ENCODE results near the gene FAM13B. TPM values are rescaled to one million over a fixed set of nuclear protein-coding genes. Genes with fewer than 3 reads are reported as not detected.

The FAM13B gene
- total and polyA plus RNA-seq, 2 of the 8 experiments (the other 6 are each of a cell fraction or from before 2014, with no cell fraction given) = 6.4 to 17.0 TPM

GRCh38 chr5:137888466-137888862, 144.4 kb downstream of the FAM13B start:
- Histone ChIP-seq H2BK120ac (replicated peaks; ENCODE audit: low read depth, low read length) (no peak overlapping the region), H3K18ac (ENCODE audit: extremely low read depth, low read length) (no peak overlapping the region), H3K27me3 (replicated peaks in 1 of 4; ENCODE audit: control insufficient read depth in 3 of 4, extremely low read depth in 1 of 4, insufficient read depth in 3 of 4, low read length in 3 of 4) (no peaks in the 10 kb centered on the region), H4K91ac (replicated peaks; ENCODE audit: insufficient read length, low read length) (no peak overlapping the region), H4K5ac (ENCODE audit: insufficient read length, low read depth, low read length) (no peak overlapping the region), H3K23me2 (ENCODE audit: low read depth, low read length) (no peaks in the 10 kb centered on the region), H4K20me1 (replicated peaks in 1 of 2; ENCODE audit: control insufficient read depth in 1 of 2, insufficient read depth in 2 of 2, low read length in 2 of 2) (no peaks in the 10 kb centered on the region), H2BK5ac (ENCODE audit: low read depth, low read length) (no peak overlapping the region), H3K9ac (replicated peaks in 1 of 4; ENCODE audit: extremely low read depth in 1 of 4, low read depth in 3 of 4, low read length in 3 of 4) (no peak overlapping the region), H2AK5ac (ENCODE audit: low read depth, low read length) (no peak overlapping the region), H3K4me1 (replicated peaks in 1 of 4; ENCODE audit: control insufficient read depth in 3 of 4, insufficient read depth in 4 of 4, low read length in 3 of 4) (no peaks in the 10 kb centered on the region), H2BK12ac (ENCODE audit: low read depth, low read length) (no peak overlapping the region), H3K36me3 (ENCODE audit: control insufficient read depth in 2 of 4, insufficient read depth in 4 of 4, low read length in 3 of 4) (no peaks in the 10 kb centered on the region), H2AFZ (ENCODE audit: low read length) (0 out of 2 replicates have a peak overlapping the region, but pooled peaks have one; percentile 19), H2BK20ac (ENCODE audit: low read length) (no peak overlapping the region), H3K14ac (ENCODE audit: insufficient read length) (no peak overlapping the region), H3K4me2 (ENCODE audit: insufficient read depth in 1 of 2, low read depth in 2 of 2, low read length in 2 of 2) (no peak overlapping the region), H3K27ac (ENCODE audit: low read depth, low read length) (no peak overlapping the region), H2BK15ac (ENCODE audit: low read length) (no peak overlapping the region), H3K79me2 (ENCODE audit: control insufficient read depth in 1 of 2, insufficient read depth in 2 of 2, low read length in 2 of 2) (no peaks in the 10 kb centered on the region), H4K8ac (ENCODE audit: extremely low read depth, insufficient read depth, low read length) (no peak overlapping the region), H3K9me3 (ENCODE audit: insufficient read depth in 2 of 2, low read depth in 1 of 2, low read length in 1 of 2) (no peaks in the 10 kb centered on the region), H3K23ac (ENCODE audit: insufficient read length) (no peak overlapping the region), H3K79me1 (ENCODE audit: low read depth, low read length) (no peaks in the 10 kb centered on the region), H3K56ac (replicated peaks; ENCODE audit: insufficient read length, low read depth, low read length) (no peak overlapping the region), H3K4me3 (ENCODE audit: extremely low read depth in 1 of 4, insufficient read depth in 2 of 4, low read depth in 3 of 4, low read length in 4 of 4) (no peak overlapping the region), H3K4ac (replicated peaks; ENCODE audit: insufficient read length, low read depth, low read length) (no peak overlapping the region)
- ChIA-PET CTCF (ENCODE audit: partially characterized antibody) (interaction anchor here (0.6 to 3.5 kb wide), 8 partner anchors 11 to 1944 kb away, joined by 3 to 17 read pairs (median 3); no protein-coding TSS in a partner anchor), POLR2A (ENCODE audit: partially characterized antibody) (interaction anchor here (0.6 to 1.6 kb wide), 3 partner anchors 23 to 135 kb away, joined by 3 to 4 read pairs (median 3); no protein-coding TSS in a partner anchor)
- WGBS, 2 experiments (ENCODE audit: extremely low coverage in 1 of 2, insufficient coverage in 1 of 2, insufficient read length in 1 of 2, insufficient replicate concordance in 2 of 2, low coverage in 1 of 2, low lambda C conversion rate in 2 of 2, missing lambda C conversion rate in 1 of 2) = 87% methylated on average over 7 of the region's 7 CpGs; no CpG with 5 or more reads in 1 of the 2 experiments
- DNase-seq (ENCODE audit: low read depth in 1 of 2, low spot score in 2 of 2) (no peak), FAIRE-seq (no peak)
- TF ChIP-seq EP300 (IDR thresholded peaks at IDR 0.05; ENCODE audit: borderline replicate concordance in 1 of 2, low read depth in 2 of 2, low read length in 2 of 2) = no peak
- TF ChIP-seq NRF1 (IDR thresholded peaks at IDR 0.05; ENCODE audit: low read depth, low read length) = no peak
- no peak for TF ChIP-seq CHD1 (IDR thresholded peaks at IDR 0.05; ENCODE audit: low read depth, low read length)
- no peak for TF ChIP-seq SUZ12 (IDR thresholded peaks at IDR 0.05; ENCODE audit: low read length)
- no peak for TF ChIP-seq CTBP2 (IDR thresholded peaks at IDR 0.05; ENCODE audit: borderline replicate concordance, insufficient read depth, insufficient read length, low read length)
- TF ChIP-seq RFX5 (IDR thresholded peaks at IDR 0.05; ENCODE audit: borderline replicate concordance, low read depth, low read length) = no peak
- TF ChIP-seq ZNF274 (IDR thresholded peaks at IDR 0.05; ENCODE audit: borderline replicate concordance, extremely low read depth, low read length) = no peak
- no peak for TF ChIP-seq KDM4A (IDR thresholded peaks at IDR 0.05; ENCODE audit: low read depth, low read length, severe bottlenecking)

All from H1 (cell line).